ENCODE measurements around the gene SNX20.

SNX20 gene

GRCh38 chr16:50681021-50681885 lies at the start of gene SNX20:
Gene SNX20 (minus strand): TSS chr16:50681312. CDS start chr16:50677526, 3,786 bp downstream.
- peak in 1 of 2 donors; percentile 54 for DNase-seq (ENCODE audit: low read depth in 2 of 2)

GRCh38 chr16:50724306-50724705 lies 43.2 kb upstream of the SNX20 start:
- no peak for DNase-seq (ENCODE audit: low read depth in 2 of 2)

- no peak for DNase-seq (ENCODE audit: low read depth in 2 of 2)
Measured at GRCh38 chr16:50722960-50723359, 41.8 kb upstream of the SNX20 start.

- no peak for DNase-seq (ENCODE audit: low read depth in 2 of 2)
Measured at GRCh38 chr16:50722405-50722737, 41.3 kb upstream of the SNX20 start.

- no peak for DNase-seq (ENCODE audit: low read depth in 2 of 2)
Measured at GRCh38 chr16:50721549-50722404, 40.7 kb upstream of the SNX20 start.

- no peak for DNase-seq (ENCODE audit: low read depth in 2 of 2)
Measured at GRCh38 chr16:50719401-50720337, 38.6 kb upstream of the SNX20 start.

GRCh38 chr16:50718761-50719400 lies 37.8 kb upstream of the SNX20 start:
- DNase-seq (ENCODE audit: low read depth in 2 of 2), result no peak

GRCh38 chr16:50718061-50718760 lies 37.1 kb upstream of the SNX20 start:
- DNase-seq (ENCODE audit: low read depth in 2 of 2), result no peak

GRCh38 chr16:50717494-50717893 lies 36.4 kb upstream of the SNX20 start:
- DNase-seq (ENCODE audit: low read depth in 2 of 2), result no peak

- DNase-seq (ENCODE audit: low read depth in 2 of 2), result no peak
Measured at GRCh38 chr16:50717091-50717490, 36.0 kb upstream of the SNX20 start.

GRCh38 chr16:50712956-50713355 lies 31.8 kb upstream of the SNX20 start:
- no peak for DNase-seq (ENCODE audit: low read depth in 2 of 2)

- no peak for DNase-seq (ENCODE audit: low read depth in 2 of 2)
Measured at GRCh38 chr16:50712560-50712898, 31.4 kb upstream of the SNX20 start.

GRCh38 chr16:50711862-50712559 lies 30.9 kb upstream of the SNX20 start:
- DNase-seq (ENCODE audit: low read depth in 2 of 2), result no peak

GRCh38 chr16:50711040-50711439 lies 29.9 kb upstream of the SNX20 start:
- no peak for DNase-seq (ENCODE audit: low read depth in 2 of 2)

GRCh38 chr16:50709980-50710379 lies 28.9 kb upstream of the SNX20 start:
- no peak for DNase-seq (ENCODE audit: low read depth in 2 of 2)

- no peak for DNase-seq (ENCODE audit: low read depth in 2 of 2)
Measured at GRCh38 chr16:50709061-50709684, 28.1 kb upstream of the SNX20 start.

- no peak for DNase-seq (ENCODE audit: low read depth in 2 of 2)
Measured at GRCh38 chr16:50708373-50709060, 27.4 kb upstream of the SNX20 start.

GRCh38 chr16:50706250-50706649 lies 25.1 kb upstream of the SNX20 start:
- DNase-seq (ENCODE audit: low read depth in 2 of 2), result no peak

Measured in stimulated activated CD8-positive, alpha-beta memory T cell treated with anti-CD3 and anti-CD28 coated beads, Interleukin-15, amount 100 ng/mL, for 48 hours (primary cell).